A549 (cell line): Measurements from ENCODE around the gene TXNIP. TPM values are rescaled to one million over a fixed set of nuclear protein-coding genes. Genes with fewer than 3 reads are reported as not detected.

Experiments
- ATAC-seq, 2 experiments: fragments of 200-7000 bp in 1 of 2; fragments of >200 bp in 1 of 2; cut with Nextera tagmentation in 1 of 2; cut with Tn5 transposase in 1 of 2; 3 replicates each; pipeline versions ENCODE4 v1.8.0 to v1.9.1; 2018 to 2020; ENCODE audit warnings: mild to moderate bottlenecking in 1 of 2, moderate library complexity in 1 of 2
- CTCF ChIA-PET: fragments of 300-600 bp; sonication (Branson Sonifier 250); formaldehyde crosslinking; extraction: SDS; loops from one replicate; lab custom pipeline; 2021; ENCODE audit warnings: antibody characterized with exemption, inconsistent platforms; lab: Yijun Ruan, JAX
- POLR2A ChIA-PET: fragments of 350-600 bp; formaldehyde crosslinking; extraction: SDS; loops from one replicate; lab custom pipeline; 2021; ENCODE audit warnings: antibody characterized with exemption, inconsistent platforms; lab: Yijun Ruan, JAX
- DNase-seq, 2 experiments: peaks; one replicate each; pipeline versions ENCODE4 v3.0.0 to v3.0.0-alpha.2; 2011 to 2016; ENCODE audit warnings: low read depth in 1 of 2, low spot score in 1 of 2
- FAIRE-seq: peaks from 2 replicates; lab custom pipeline; 2011; peaks lifted over from hg19 to GRCh38; lab: Jason Lieb, UNC
- H3K27ac ChIP-seq, 2 experiments: fragments of >200 bp; sonication (Bioruptor Twin); formaldehyde crosslinking; 3 replicates each; pipeline ENCODE4 v1.5.1; 2016 to 2017
- H3K4me1 ChIP-seq: fragments of >200 bp; sonication (Bioruptor Twin); formaldehyde crosslinking; 3 replicates; pipeline ENCODE4 v1.6.1; 2016
- H3K4me2 ChIP-seq: fragments of >200 bp; sonication (Bioruptor Twin); formaldehyde crosslinking; 3 replicates; pipeline ENCODE4 v1.6.1; 2016
- H3K4me3 ChIP-seq: fragments of >200 bp; sonication (Bioruptor Twin); formaldehyde crosslinking; 3 replicates; pipeline ENCODE4 v1.5.1; 2016
- H3K9me3 ChIP-seq: fragments of >200 bp; sonication (Bioruptor Twin); formaldehyde crosslinking; 3 replicates; pipeline ENCODE4 v1.6.1; 2016
- CBX2 ChIP-seq: fragments of 200-600 bp; sonication (generic); IDR thresholded peaks from 2 replicates; pipeline ENCODE4 v1.6.1; 2016; ENCODE audit warnings: low read depth, mild to moderate bottlenecking, borderline replicate concordance
- CHD4 ChIP-seq: fragments of 200-600 bp; sonication (generic); IDR thresholded peaks from 2 replicates; pipeline ENCODE4 v1.6.1; 2016; ENCODE audit warnings: antibody characterized with exemption, mild to moderate bottlenecking, borderline replicate concordance
- E2F6 ChIP-seq: IDR thresholded peaks from 2 replicates; pipeline ENCODE4 v1.6.1; 2012; ENCODE audit warnings: low read depth, borderline replicate concordance
- EP300 ChIP-seq, 2 experiments: fragments of >200 bp; sonication (Bioruptor Twin); formaldehyde crosslinking; IDR thresholded peaks; 2 replicates in 1 of 2; 3 replicates in 1 of 2; pipeline ENCODE4 v1.6.1; 2016 to 2017
- FOSL2 ChIP-seq, 2 experiments: fragments of 450-650 bp in 1 of 2; fragments of >200 bp in 1 of 2; sonication (Bioruptor Twin) in 1 of 2; formaldehyde crosslinking; IDR thresholded peaks; 2 replicates each; pipeline versions ENCODE4 v1.5.0 to v1.6.1; 2016 to 2020; ENCODE audit warnings: mild to moderate bottlenecking in 1 of 2, moderate library complexity in 1 of 2
- GATA3 ChIP-seq: IDR thresholded peaks from 2 replicates; pipeline ENCODE4 v1.6.1; 2012; ENCODE audit warnings: borderline replicate concordance
- HMGXB4 ChIP-seq: fragments of 250-450 bp; sonication (Bioruptor Pico); IDR thresholded peaks from 2 replicates; pipeline ENCODE4 v1.5.0; 2021; ENCODE audit warnings: mild to moderate bottlenecking, moderate library complexity, borderline replicate concordance
- JUNB ChIP-seq: fragments of >200 bp; sonication (Bioruptor Twin); formaldehyde crosslinking; IDR thresholded peaks from 2 replicates; pipeline ENCODE4 v1.6.1; 2016
- KDM1A ChIP-seq: fragments of 200-600 bp; sonication (generic); IDR thresholded peaks from 2 replicates; pipeline ENCODE4 v1.6.1; 2016; ENCODE audit warnings: low read depth, mild to moderate bottlenecking
- KDM5A ChIP-seq: fragments of 200-600 bp; sonication (generic); IDR thresholded peaks from 2 replicates; pipeline ENCODE4 v1.6.1; 2016; ENCODE audit warnings: antibody characterized with exemption, mild to moderate bottlenecking
- MAFK ChIP-seq: fragments of 450-650 bp; IDR thresholded peaks from 2 replicates; pipeline ENCODE4 v1.6.1; 2014; ENCODE audit not compliant: partially characterized antibody
- MAZ ChIP-seq: fragments of 150-350 bp; IDR thresholded peaks from 2 replicates; pipeline ENCODE4 v1.6.1; 2014; ENCODE audit warnings: antibody characterized with exemption, low read depth, low read length, borderline replicate concordance
- NR3C1 ChIP-seq: fragments of >200 bp; sonication (Bioruptor Twin); formaldehyde crosslinking; IDR thresholded peaks from 3 replicates; pipeline ENCODE4 v1.6.1; 2017
- RARB ChIP-seq: fragments of 250-450 bp; sonication (Bioruptor Pico); IDR thresholded peaks from 2 replicates; pipeline ENCODE4 v1.8.0; 2021; ENCODE audit warnings: mild to moderate bottlenecking, moderate library complexity
- REST ChIP-seq: fragments of 200-600 bp; sonication (generic); IDR thresholded peaks from 2 replicates; pipeline ENCODE4 v1.6.1; 2016; ENCODE audit warnings: antibody characterized with exemption, mild to moderate bottlenecking, moderate library complexity
- SMC3 ChIP-seq: fragments of >200 bp; sonication (Bioruptor Twin); formaldehyde crosslinking; IDR thresholded peaks from 3 replicates; pipeline ENCODE4 v1.6.1; 2018; ENCODE audit warnings: inconsistent platforms
- SREBF2 ChIP-seq: fragments of 450-650 bp; IDR thresholded peaks from 2 replicates; pipeline ENCODE4 v1.6.1; 2014; ENCODE audit warnings: mild to moderate bottlenecking, moderate library complexity
- ZC3H11A ChIP-seq: fragments of 450-650 bp; IDR thresholded peaks from 2 replicates; pipeline ENCODE4 v1.6.1; 2014; ENCODE audit warnings: antibody characterized with exemption, mild to moderate bottlenecking
- ZNF302 ChIP-seq: fragments of 250-450 bp; sonication (Bioruptor Pico); IDR thresholded peaks from 2 replicates; pipeline ENCODE4 v1.9.0; 2021; ENCODE audit warnings: inconsistent platforms, mild to moderate bottlenecking, moderate library complexity
- WGBS: methylation state at CpG from one replicate; pipeline ENCODE4 v1.1.6; 2017; ENCODE audit errors: missing lambda C conversion rate; 5-methylcytosine and 5-hydroxymethylcytosine counted together
- polyA plus RNA-seq, 4 experiments: library from polyadenylated mRNA; depleted of rRNA in 3 of 4; stranded (reverse); fragments of >200 nt; fragmentation: RNase III in 1 of 4; extraction: RNeasy Plus Mini Kit Qiagen cat#74134 plus additional on column Dnase treatment in 1 of 4; gene quantifications; 2 replicates in 3 of 4; 3 replicates in 1 of 4; pipeline ENCODE4 v1.2.3, GENCODE V29; 2011 to 2017

The TXNIP gene
- polyA plus RNA-seq, 2 of the 4 experiments (the other 2 are of a cell fraction) = 3.1 TPM; not detected in 1

GRCh38 chr1:145982010-145982723, 14.2 kb downstream of the TXNIP start (continued):
- no peak for TF ChIP-seq REST
- TF ChIP-seq SMC3 = no peak
- TF ChIP-seq MAFK = no peak

GRCh38 chr1:145980457-145980994, 15.9 kb downstream of the TXNIP start:
- Histone ChIP-seq H3K4me2 (no peak overlapping the region), H3K9me3 (no peaks in the 10 kb centered on the region), H3K27ac (no peak overlapping the region), H3K4me3 (no peak overlapping the region), H3K4me1 (peaks cover 15% of the 10 kb centered on the region; the same call in 2 of the 3 replicates)
- DNase-seq (no peak), FAIRE-seq (no peak), ATAC-seq (no peak)
- 78% methylated on average over 1 of the region's 1 CpG for WGBS
- ChIA-PET CTCF (interaction anchor here (1.3 to 24.2 kb wide), 7 partner anchors 11 to 135 kb away, joined by 4 to 566 read pairs (median 39); partner anchors contain the start of genes ANKRD34A, HJV, NUDT17 and PIAS3), POLR2A (no interaction called here)
- TF ChIP-seq JUNB = no peak
- TF ChIP-seq KDM1A = no peak
- TF ChIP-seq REST = no peak
- no peak for TF ChIP-seq KDM5A
- TF ChIP-seq FOSL2 (IDR thresholded peaks at IDR 0.05) = no peak
- no peak for TF ChIP-seq FOSL2 (CRISPR knock-in tag; IDR thresholded peaks at IDR 0.05)
- TF ChIP-seq NR3C1 = no peak
- TF ChIP-seq CBX2 = no peak
- TF ChIP-seq MAZ = no peak
- no peak for TF ChIP-seq CHD4
- no peak for TF ChIP-seq ZNF302 (CRISPR knock-in tag)
- TF ChIP-seq GATA3 = no peak
- TF ChIP-seq E2F6 = no peak
- TF ChIP-seq SMC3 = no peak
- TF ChIP-seq SREBF2 = no peak
- no peak for TF ChIP-seq EP300 (IDR thresholded peaks at IDR 0.05)
- TF ChIP-seq HMGXB4 (CRISPR knock-in tag) = no peak
- no peak for TF ChIP-seq ZC3H11A
- TF ChIP-seq RARB (CRISPR knock-in tag) = no peak
- TF ChIP-seq, all 56 proteins: peak for 0
